NCI-H2107 treated with DMSO at 0.1 percent for 48 hours (cell line): ENCODE measurements around the gene BUB1.
"Not testable (repeated sequence)": the region's sequence is repeated elsewhere in the genome, so short reads cannot be mapped to it uniquely, and the experiment has no call there.

Source experiments
- DNase-seq: peaks from one replicate; lab custom pipeline; 2025; ENCODE audit not compliant: unreplicated experiment; lab: John Stamatoyannopoulos, UW

The BUB1 gene

GRCh38 chr2:110659248-110659647 lies 18.6 kb downstream of the BUB1 start:
- no peak for DNase-seq

GRCh38 chr2:110657724-110658305 lies 20.0 kb downstream of the BUB1 start:
- no peak for DNase-seq

GRCh38 chr2:110655701-110656100 lies 22.2 kb downstream of the BUB1 start:
- DNase-seq: no peak

GRCh38 chr2:110653861-110654260 lies 24.0 kb downstream of the BUB1 start:
- DNase-seq: no peak

- no peak for DNase-seq
These were observed 27.5 kb downstream of the BUB1 start for GRCh38 chr2:110650346-110650745.

- DNase-seq: no peak
These were observed 30.1 kb downstream of the BUB1 start for GRCh38 chr2:110647777-110648176.

- DNase-seq: no peak
These were observed 32.2 kb downstream of the BUB1 start for GRCh38 chr2:110645616-110646015.

GRCh38 chr2:110644357-110644756 lies 33.5 kb downstream of the BUB1 start:
- no peak for DNase-seq

GRCh38 chr2:110642360-110642759 lies 35.5 kb downstream of the BUB1 start:
- DNase-seq: no peak

- DNase-seq: no peak
These were observed 37.9 kb downstream of the BUB1 start for GRCh38 chr2:110639972-110640371.

- no peak for DNase-seq
These were observed 38.7 kb downstream of the BUB1 start for GRCh38 chr2:110638952-110639695.

GRCh38 chr2:110638004-110638403 lies 39.9 kb downstream of the BUB1 start:
- DNase-seq: no peak

- DNase-seq: no peak
These were observed 40.8 kb downstream of the BUB1 start for GRCh38 chr2:110637093-110637492.

- DNase-seq: not testable (repeated sequence)
These were observed 41.8 kb downstream of the BUB1 start for GRCh38 chr2:110635949-110636628.

- not testable (repeated sequence) for DNase-seq
These were observed 50.5 kb downstream of the BUB1 start for GRCh38 chr2:110627348-110627747.

GRCh38 chr2:110619326-110619939 lies 58.4 kb downstream of the BUB1 start:
- not testable (repeated sequence) for DNase-seq

- not testable (repeated sequence) for DNase-seq
These were observed 63.9 kb downstream of the BUB1 start for GRCh38 chr2:110613927-110614326.

GRCh38 chr2:110610613-110611250 lies 67.1 kb downstream of the BUB1 start:
- not testable (repeated sequence) for DNase-seq

- DNase-seq: not testable (repeated sequence)
These were observed 67.8 kb downstream of the BUB1 start for GRCh38 chr2:110609843-110610612.

- DNase-seq: not testable (repeated sequence)
These were observed 68.9 kb downstream of the BUB1 start for GRCh38 chr2:110608788-110609502.
